Stimulated activated CD8-positive, alpha-beta memory T cell treated with anti-CD3 and anti-CD28 coated beads, Interleukin-15, amount 100 ng/mL, for 48 hours (primary cell): ENCODE data around the gene HDAC9.
"Not testable (repeated sequence)": the region's sequence is repeated elsewhere in the genome, so short reads cannot be mapped to it uniquely, and the experiment has no call there.

ENCODE experiments used
- DNase-seq, 2 donors: peaks; one replicate each; pipeline ENCODE4 v3.0.0-alpha.2; 2020; ENCODE audit warnings: low read depth in 2 of 2

The HDAC9 gene

DNA sequence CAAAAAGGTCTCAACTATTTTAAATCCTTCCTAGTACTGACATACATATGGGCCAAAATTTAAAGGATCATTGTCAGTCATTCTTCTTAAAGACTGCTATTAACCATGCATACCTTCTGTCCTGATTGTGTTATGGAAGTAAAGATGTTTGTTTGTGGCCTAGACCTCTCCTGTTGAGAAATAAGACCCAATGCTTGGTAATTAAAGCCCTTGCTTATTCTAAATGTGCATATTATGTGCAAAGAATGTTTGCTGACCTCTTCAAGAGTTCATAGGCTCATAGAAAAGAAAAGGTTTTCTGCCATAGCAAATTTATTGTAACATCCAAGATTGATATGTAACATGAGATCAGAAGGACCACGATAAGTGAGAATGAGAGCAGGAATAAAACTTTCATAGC, 476.3 kb downstream of the HDAC9 start:
- no peak for DNase-seq

GRCh38 chr7:18974803-18975202, 479.3 kb downstream of the HDAC9 start:
- DNase-seq, result no peak

GRCh38 chr7:18975276-18975675, 479.7 kb downstream of the HDAC9 start:
- no peak for DNase-seq

- DNase-seq, result no peak
Measured at GRCh38 chr7:18975689-18976280, 480.2 kb downstream of the HDAC9 start.

DNA sequence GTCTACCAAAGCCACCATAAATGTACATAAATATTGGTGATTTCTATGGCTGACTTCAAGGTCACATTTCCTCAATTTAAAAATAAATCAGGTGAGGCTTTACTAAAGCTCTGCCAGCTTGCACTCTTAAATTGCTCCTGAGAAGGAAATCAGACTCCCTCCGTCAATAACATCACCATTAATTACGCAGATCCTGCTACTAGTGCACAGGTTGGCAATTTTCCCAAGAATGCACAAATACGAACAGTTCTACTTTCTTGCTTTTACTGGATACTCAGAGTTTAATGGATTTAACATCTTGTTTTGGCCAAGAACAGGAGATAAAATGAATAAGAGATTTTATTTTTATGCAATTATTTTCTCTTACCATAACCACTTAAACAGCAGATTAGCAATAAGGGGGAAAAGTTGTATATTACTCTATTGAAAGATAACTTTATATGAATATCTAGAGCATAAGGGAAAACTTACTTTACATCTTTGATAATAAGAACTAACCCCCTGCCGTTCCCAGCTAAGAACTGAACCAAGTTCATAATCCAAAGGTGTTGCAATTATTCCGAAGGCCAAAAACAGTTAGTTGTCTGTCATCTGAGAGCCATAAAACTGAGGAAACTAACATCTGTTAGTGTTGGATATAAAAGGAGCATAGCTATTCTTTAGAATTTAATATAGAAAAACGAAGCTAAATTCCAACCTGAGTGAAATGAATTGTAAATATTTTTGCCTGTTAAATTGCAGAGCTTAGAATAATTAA, 481.3 kb downstream of the HDAC9 start:
- no peak for DNase-seq

GRCh38 chr7:18978108-18978495, 482.6 kb downstream of the HDAC9 start:
- no peak for DNase-seq

DNA sequence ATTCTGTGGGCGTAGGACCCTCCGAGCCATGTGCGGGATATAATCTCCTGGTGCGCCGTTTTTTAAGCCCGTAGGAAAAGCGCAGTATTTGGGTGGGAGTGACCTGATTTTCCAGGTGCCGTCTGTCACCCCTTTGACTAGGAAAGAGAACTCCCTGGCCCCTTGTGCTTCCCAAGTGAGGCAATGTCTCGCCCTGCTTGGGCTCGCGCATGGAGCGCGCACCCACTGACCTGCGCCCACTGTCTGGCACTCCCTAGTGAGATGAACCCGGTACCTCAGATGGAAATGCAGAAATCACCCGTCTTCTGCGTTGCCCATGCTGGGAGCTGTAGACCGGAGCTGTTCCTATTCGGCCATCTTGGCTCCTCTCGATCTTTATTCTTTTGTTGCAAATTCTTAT, 495.2 kb downstream of the HDAC9 start:
- DNase-seq, result not testable (repeated sequence)

DNA sequence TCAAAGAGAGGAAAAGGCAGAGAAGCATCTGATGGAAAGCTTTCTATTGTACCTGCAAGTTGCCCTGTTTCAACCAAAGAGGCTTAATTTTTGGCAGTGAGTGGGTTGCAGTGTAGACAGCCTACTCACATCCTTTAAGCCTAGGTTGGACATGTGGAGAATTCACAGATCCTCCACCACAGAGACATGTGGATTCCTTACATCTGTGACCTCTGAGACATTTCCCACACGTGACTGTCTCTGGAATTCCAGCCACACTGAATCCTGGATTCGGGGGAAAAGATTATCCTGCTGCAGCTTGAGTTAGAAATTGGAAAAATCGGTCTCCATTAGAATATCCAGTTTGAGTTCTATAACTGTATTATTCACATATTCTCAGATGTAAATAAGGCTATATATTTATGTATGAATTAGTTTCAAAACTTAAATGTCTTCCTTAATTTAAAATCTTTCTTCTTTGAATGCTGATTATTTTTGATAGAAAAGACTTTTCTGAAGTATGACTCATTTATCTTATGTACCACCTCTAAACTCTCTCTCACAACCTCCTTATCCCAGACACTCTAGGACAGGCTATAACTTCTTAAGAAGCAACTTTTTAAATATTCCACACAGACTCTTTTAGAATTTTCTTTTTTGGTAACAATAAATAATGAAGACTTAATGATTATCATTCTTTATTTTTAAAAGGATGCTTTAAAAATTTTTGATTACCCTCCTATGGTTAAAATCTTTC, 498.6 kb downstream of the HDAC9 start:
- DNase-seq, result no peak

DNA sequence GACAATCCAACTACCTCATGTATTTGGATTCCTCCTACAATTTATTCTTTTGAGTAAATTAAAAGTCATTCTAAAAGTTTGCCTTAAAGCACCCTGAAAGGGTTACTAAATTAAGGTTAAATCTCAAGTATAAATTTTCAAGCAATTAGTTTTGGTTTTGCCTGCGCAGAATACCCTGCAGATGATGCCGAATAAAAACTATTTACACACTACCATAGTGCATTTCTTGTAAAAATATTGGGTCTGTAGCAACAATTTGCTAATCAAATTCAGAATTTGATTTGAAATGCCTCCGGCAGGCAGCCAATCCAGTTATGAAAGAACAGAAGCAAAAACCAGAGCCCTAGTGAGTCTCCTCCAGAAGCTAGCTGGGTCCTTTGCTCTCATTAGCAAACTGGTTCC, 499.7 kb downstream of the HDAC9 start:
- DNase-seq, result no peak

DNA sequence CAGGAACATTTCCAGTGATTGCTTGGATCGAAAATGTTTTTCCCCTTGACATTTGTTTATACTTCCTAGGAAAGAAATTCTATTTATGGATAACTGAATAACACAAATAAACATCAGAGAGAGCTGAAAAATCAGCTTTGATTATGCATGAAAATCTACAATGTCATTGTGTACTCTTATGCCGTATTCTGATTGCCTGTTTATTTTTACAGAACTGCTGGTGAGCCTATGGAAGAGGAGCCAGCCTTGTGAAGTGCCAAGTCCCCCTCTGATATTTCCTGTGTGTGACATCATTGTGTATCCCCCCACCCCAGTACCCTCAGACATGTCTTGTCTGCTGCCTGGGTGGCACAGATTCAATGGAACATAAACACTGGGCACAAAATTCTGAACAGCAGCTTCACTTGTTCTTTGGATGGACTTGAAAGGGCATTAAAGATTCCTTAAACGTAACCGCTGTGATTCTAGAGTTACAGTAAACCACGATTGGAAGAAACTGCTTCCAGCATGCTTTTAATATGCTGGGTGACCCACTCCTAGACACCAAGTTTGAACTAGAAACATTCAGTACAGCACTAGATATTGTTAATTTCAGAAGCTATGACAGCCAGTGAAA, 500.4 kb downstream of the HDAC9 start:
- DNase-seq, result no peak

- DNase-seq, result no peak
Measured at GRCh38 chr7:18996583-18996982, 501.0 kb downstream of the HDAC9 start.

DNA sequence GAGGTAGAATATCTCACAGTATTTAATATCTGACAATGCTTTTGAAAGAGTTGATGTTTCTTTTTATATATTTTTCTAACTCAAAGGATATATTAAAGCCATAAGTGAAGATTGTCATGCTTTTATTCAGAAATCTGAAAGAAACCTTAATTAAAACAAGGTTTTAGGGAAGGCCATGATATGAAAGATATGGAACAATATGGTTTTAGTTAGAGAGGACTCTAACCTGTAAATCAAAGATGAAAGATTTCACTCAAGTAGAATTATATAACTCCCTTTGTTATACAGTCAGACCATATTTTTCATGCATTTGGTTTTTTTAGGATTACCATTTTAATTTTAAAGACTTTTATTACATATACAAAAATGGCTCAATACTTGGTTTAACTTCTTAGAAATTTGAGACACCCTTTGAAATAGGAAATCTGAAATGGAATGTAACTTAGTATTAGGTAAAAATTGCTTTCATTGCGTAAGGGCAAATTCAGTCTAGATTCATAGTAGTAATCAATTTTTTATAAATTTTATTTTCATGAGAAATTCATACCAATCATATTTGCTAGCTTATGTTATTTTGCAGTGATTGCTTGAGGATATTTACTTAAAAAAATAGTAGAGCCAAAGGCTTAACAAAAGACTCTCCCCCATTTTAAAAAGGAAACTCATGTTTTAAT, 502.1 kb downstream of the HDAC9 start:
- DNase-seq, result no peak

GRCh38 chr7:19000410-19000809, 504.9 kb downstream of the HDAC9 start:
- DNase-seq, result no peak

DNA sequence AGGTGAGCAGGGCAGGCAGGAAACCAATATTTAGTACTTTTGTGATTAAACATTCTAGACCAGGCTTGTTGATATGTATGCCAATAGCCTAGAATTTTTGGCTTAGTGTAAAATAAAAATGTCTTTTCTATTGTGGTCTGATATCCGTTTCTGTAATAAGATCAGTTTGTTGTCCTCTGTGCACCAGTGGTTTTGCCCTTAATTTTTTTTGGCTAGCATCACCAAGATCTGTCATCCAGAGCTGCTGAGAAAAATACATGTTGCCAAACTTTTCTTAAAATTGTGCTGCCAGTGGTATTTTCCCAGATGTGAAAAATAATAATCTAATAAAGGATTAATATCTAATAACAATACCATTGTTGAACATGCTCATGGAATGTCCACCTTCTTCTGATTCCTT, 506.3 kb downstream of the HDAC9 start:
- DNase-seq, result no peak

DNA sequence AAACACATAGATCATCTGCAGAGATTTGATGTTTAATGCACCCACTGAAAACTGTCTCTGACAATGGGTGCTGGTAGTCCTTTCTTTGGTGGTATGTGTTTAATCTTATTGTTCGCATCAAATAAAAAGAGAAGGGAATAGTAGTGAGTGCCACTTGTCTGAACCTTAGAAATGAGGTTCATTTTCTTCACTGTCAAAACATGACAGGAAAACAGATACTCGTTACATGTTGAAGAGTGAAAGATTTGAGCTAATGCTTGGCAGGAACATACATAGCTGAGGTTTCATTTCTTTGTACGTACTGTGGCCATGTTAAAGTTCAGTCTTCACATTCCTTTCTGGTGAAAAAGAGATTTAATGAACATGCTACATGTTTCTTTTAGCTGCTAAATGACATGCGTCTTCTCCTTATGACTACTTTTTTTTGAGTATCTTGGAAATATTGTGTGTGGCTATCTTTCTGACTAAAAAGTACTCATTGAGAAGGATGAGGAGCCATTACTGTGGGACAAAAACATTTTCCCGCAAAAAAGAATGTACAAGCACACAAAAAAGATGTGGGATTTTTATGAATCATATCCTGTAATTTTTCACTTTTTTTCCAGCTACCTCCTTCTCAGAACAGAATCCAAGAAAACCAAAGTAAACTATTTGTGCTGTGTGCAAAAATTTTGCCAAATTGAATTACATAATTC, 513.8 kb downstream of the HDAC9 start:
- no peak for DNase-seq

- no peak for DNase-seq
Measured at GRCh38 chr7:19009936-19010280, 514.4 kb downstream of the HDAC9 start.

DNA sequence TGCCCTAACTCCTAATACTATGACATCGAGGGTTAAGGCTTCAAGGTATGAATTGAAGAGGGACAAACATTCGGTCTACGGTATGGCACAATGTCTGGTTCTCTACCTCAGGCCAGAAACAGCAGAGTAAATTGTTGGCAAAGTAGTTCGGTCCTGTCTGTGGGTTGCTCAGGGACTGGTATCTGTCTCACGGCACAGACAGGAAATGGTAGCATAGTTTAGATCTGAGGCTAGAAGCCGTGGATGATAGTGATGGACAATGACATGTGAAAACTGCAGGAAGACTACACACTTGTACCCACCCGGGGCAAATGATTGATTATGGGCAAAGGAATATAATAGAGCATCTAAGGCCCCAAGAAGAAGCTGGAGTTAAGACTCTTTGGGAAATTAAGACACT, 515.7 kb downstream of the HDAC9 start:
- no peak for DNase-seq

DNA sequence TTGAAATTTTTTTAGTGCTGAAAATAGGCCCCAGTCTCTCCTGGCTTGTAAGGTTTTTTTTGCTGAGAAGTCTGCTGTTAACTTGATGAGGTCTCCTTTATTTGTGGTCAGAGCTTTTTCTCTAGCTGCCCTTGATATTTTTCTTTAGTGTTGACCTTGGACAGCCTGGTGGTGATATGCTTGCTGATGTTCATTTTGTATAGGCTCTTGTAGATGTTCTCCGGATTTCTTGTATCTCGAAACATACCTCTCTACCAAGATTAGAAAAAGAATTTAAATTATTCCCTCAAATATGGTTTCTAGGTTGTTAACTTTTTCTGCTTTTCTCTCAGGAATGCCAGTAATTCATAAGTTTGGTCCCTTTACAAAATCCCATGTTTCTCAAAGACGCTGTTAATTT, 519.5 kb downstream of the HDAC9 start:
- DNase-seq, result no peak

GRCh38 chr7:19016140-19016539, 520.6 kb downstream of the HDAC9 start:
- no peak for DNase-seq

DNA sequence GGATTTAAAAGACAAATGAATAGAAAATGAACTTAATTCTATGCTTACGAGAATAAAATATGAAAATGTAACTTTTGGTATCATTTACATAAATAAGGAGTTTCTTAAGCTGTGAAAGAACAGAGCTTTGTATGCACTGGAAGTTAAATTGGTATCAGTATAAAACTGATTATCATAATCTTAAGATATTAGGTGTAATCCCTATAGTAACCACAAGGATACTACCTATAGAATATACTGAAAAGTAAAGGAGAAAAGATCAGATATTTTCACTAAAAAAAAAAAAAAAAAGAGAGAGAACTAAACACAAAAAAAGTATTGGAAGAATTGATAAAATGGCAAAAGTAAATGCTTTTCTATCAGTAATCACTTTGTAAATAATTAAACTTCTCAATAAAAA, 521.8 kb downstream of the HDAC9 start:
- DNase-seq, result no peak

DNA sequence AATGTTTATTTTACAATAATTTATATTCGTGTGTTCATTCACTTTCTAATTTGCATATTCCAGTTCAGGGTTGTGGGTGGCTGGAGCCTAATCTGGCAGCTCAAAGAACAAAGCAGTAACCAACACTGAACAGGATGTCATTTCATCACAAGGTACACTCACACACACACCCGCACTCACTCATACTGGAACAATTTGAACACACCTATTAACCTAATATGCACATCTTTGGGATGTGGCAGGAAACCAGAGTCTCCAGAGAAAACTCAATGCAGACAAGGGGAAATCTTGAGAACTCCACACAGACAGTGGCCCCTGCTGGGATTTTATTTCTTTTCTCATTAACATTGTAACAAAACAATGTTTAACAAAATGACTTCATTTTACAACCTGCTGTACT, 524.5 kb downstream of the HDAC9 start:
- no peak for DNase-seq

GRCh38 chr7:19020711-19021110, 525.2 kb downstream of the HDAC9 start:
- DNase-seq, result no peak
